Nucleus accumbens (tissue), 56 donors: ENCODE data around the gene ANGPTL8.

ENCODE experiments used
- DNase-seq, 56 donors: peaks; one replicate each; lab custom pipeline; 2025; lab: John Stamatoyannopoulos, UW

ANGPTL8 gene

DNA sequence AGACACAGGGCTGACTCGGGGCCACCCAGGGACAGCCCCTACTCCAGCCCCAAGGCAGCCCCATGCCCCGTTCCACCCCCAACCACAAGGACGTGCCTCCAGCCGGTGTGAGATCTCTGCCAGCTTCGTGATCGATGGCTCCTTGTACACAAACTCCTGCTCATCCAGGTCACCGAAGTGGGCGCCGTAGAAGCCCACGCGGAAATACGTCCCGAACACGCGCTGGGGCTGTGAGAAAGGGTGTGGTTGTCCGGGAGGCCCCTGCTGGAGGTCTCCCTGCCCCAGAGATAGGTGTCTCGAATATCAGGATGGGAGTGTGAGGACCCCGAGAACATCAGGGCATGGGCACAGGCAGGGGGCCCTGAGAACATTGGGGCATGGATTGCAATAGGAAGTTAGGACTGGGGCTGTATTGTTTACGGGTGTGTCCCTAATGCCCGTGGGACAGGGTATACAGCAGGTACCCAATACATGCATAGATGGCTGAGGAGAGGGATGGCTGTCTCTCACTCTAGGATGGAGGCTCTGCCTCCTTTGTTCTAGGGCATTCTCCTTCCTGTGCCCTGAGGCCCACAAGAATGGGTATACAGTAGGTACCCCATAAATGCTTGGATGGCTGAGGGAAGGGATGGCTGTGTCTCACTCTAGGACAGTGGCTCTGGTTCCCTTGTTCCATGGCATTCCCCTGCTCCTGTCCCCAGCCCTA lies 36.8 kb upstream of the ANGPTL8 start:
- DNase-seq = no peak

DNA sequence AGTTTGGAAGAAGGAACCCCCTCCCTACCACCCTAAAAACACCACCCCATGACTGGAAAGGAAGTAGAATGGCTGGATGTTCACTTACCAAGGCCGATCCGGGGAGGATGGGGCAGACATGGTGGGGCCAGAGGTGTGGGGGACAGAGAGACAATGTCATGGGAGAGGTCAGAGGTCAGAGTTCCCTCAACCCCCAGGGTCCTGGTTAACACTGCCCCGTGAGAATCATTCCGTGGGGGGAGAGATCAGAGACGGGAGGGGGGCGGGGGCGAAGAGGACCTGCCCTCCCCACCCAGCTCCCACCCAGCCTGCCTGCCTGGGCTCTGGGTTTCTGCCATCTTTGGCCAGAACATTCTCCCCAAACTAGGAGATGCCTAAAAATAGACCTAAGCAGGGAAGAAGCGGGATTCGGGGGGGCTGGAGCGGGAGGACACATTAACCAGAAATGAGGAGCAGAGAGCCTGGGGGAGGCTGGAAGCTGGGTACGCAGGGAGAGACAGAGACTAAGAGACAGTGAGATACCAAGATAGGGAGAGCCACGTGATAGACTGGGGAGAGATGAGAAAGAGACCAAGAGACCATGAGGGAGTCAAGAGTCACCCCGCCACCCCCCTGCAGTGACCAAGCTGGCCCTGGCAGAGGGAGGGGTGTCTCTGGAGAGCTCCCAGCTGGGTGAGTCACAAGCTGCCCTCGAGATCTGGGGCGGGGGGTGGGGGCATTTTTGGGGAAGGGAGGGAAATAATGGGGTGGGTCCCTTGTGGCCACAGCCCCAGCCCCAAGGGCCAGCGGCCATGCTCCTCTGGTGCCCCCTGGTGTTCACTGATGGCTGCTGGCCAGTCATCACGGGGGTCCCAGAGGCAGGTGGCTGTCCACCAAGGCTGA lies 36.0 kb upstream of the ANGPTL8 start:
- peak in 46 of 56 donors; percentile 5 to 82 (median 34) for DNase-seq

DNA sequence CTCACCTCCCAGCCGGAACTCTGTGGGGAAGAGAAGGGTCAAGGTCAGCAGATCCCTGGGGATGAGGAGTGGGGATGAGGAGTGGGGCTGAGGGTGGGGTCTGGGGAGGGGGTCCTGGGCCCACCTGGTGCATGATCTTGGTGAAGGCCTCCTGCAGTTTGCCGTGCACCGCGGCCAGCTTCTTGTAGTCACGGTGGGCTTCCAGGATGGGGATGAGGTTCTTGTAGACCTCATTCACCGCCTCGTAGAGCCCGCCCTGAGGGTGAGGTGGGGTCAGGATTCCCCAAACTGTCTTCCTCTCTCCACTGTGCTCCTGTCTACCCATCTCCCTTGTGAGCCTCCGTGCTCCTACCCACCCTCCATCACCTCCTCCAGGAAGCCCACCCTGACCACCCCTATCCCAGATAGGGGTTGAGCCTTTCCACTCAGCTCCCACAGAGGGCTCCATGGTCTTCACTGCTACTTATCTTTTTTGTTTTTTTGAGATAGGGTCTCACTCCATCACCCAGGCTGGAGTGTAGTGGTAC lies 35.3 kb upstream of the ANGPTL8 start:
- DNase-seq = no peak

DNA sequence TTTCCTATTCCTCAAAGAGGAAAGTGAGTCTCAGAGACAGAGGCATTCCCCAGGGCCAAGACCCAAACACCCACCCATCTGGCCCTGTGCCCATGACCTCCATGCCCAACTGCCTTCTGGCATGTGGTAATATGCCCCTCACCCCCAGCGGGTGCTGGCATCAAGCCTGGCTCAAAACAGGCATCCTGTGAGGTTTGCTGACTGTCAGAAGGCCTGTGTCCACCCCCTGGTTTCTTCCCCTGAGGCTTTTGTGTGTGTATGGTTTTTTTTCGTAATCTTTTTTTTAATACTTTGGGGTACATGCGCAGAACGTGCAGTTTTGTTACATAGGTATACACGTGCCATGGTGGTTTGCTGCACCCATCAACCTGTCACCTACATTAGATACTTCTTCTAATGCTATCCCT lies 34.5 kb upstream of the ANGPTL8 start:
- peak in 1 of 56 donors; percentile 17 for DNase-seq

DNA sequence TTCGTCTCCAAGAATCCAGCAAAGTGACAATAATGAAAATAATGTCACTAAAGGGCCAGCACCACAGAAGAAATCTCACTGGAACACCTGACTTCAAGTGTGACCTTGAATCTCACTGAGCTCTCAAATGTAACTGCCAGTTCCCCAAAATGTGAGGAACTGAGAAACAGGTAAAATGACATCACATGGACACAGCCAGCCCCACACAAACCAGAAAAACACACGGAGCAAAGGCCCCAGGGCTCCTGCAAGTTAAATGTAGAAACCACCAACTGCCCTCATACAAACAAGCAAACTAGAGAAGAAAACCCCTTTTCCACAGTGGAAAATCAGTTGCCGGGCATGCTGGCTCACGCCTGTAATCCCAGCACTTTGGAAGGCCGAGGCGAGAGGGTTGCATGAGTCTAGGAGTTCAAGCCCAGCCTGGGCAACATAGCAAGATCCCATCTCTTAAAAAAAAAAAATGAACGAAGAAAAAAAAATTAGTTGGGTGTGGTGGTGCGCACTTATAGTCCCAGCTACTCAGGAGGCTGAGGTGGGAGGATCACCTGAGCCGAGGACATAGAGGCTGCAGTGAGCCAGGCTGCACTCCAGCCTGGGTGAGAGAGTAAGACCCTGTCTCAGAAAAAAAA lies 33.4 kb upstream of the ANGPTL8 start:
- DNase-seq = no peak

DNA sequence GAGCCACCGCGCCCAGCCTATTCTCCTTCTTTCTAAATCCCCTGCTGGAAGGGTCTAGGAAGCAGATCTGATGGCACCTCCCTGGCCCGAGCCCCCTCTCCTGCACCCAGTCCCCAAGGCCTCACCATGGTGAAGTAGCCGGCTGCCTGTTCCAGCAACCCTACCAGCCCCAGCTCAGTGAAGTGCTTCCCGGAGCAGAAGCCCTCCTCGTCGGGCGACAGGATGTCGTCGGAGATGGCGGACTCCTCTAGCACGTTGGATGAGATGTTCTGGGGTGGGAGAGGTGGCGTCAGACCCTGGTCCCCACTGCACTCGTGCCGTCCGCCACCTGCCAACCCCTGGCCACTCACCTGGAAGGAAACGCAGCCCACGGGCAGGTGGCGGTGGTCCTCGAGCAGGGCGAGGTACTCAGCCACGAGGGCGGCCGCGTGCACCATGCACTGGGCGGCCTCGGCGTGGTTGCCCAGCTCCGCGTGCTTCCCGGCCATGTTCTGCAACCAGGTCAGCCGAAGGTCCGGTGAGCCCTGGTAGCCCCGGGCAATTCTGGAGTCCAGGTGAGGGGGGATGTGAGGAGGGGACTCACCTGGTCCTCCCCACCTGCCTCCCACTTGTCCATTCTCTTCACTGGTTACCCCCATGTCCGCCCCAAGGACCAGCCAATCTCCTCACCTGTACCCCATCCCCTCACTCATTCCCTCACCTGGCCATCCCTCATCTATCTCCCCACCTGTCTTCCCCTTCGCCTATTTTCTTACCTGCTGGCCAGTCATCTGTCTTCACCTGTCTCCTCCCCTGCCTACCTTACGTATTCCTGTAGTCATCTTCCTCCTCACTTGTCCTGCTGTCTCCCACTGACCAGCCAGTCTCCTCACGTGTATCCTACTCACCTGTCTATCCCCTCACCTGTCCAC lies 30.6 kb upstream of the ANGPTL8 start:
- DNase-seq = no peak

DNA sequence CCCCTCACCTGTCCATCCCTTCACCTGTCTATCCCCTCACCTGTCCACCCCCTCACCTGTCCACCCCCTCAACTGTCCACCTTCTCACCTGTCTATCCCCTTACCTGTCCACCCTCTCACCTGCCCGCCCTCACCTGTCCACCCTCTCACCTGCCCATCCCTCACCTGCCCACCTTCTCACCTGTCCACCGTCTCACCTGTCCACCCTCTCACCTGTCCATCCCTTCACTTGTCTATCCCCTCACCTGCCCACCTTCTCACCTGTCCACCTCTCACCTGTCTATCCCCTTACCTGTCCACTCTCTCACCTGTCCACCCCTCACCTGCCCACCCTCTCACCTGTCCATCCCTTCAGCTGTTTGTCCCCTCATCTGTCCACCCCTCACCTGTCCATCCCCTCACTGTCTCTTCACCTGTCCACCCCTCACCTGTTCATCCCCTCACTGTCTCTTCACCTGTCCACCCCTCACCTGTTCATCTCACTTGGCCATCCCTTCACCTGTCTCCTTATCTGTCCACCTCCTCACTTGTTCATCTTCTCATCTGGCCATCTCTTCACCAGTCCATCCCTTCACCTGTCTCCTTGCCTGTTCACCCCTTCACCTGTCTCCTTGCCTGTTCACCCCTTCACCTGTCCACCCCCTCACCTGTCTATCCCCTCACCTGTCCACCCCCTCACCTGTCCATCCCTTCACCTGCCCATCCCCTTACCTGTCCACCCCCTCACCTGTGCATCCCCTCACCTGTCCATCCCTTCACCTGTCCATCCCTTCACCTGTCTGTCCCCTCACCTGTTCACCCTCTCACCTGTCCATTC lies 29.4 kb upstream of the ANGPTL8 start:
- no peak for DNase-seq

DNA sequence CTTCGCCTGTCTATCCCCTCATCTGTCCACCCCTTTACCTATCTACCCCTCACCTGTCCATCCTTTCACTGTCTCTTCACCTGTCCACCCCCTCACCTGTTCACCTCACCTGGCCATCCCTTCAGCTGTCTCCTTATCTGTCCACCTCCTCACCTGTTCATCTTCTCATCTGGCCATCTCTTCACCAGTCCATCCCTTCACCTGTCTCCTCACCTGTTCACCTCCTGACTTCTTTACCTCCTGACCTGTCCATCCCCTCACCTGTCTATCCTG lies 28.8 kb upstream of the ANGPTL8 start:
- no peak for DNase-seq

DNA sequence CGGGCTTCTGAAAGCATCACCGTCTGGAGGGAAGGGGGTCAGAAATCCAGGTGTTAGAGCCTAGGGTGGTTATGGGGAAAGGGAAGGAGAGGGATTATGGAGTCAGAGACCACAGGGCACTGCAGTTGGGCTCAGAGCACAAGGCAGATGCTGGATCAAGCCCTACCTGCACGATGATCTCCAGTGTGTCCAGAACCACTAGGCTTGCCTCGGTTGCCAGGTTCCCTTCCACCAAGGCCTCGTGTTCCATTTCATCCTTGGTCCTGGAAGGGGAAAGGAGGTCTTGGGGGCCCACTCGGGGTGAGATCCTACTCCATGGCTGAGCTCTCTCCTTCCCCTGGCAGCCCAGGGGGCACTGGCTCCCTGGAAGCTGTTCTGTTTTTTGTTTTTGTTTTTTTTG lies 25.0 kb upstream of the ANGPTL8 start:
- DNase-seq = no peak

DNA sequence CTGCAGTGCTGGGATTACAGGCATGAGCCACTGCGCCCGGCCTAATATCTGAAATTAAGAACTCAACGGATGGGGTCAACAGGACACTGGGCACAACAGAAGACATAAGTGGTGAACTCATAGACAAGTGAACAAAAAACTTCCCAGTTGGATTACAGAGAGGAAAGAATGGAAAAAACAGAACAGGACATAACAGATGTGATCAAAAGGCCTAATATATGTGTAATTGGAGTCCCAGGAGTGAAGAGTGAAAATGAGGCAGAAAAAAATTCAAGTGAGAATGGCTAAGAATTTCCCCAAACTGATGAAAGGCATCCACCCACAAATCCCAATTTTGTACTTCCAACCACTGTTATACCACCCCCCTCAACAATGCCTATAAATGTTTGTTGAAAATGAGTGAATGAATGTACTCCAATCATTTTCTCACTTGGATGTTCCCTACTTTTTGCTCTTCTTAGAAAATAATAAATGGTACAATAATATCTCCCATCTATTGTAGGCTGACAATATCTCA lies 18.3 kb upstream of the ANGPTL8 start:
- no peak for DNase-seq

DNA sequence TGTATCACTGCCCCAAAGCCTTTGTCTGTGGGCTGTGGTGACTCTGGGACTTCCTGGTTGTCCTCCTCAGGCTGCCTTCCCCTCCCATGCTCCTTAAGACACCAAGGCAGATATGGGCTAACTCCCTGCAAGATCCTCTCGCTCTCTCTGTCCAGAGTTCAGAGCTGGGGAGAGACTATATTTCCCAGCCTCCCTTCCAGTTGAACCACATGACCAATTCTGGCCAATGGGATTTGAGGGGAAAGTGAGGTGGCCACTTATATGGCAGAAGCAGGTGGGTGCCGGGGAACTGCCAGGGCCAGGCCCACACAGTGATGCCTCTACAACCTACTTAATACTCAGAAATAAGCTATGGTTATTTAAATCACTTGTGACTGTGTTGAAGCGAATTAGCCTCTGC lies 16.2 kb upstream of the ANGPTL8 start:
- no peak for DNase-seq

DNA sequence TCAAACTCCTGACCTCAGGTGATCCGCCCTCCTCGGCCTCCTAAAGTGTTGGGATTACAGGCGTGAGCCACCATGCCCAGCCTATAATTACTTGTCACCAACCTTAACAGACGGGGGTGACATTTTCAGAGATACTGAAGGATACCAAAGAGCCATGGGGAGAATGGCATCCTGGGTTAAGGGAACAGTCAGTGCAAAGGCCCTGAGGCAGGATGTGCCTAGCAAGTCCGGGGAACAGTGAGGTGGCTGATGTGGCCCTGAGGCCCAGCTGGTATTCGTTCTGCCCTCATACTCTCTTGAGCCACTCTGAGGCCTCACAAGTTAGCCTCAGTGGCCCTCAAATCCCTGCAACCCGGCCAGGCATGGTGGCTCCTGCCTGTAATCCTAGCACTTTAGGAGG lies 15.0 kb upstream of the ANGPTL8 start:
- no peak for DNase-seq

DNA sequence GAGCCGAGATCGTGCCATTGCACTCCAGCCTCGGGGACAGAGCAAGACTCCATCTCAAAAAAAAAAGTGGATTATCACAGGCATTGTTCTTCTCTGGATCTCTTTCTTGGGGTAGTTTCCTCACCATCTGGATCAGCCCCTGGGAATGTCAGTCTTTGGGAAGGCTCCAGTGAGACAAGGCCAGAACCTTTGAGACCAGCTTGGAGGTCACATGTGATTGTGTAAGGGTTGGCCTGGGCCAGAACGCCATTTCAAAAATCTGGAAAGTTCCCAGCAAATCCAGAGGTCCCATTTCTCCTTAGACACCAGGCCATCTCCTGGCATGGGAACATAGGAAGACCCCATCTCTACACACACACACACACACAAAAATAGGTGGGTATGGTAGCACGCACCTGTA lies 14.2 kb upstream of the ANGPTL8 start:
- no peak for DNase-seq

DNA sequence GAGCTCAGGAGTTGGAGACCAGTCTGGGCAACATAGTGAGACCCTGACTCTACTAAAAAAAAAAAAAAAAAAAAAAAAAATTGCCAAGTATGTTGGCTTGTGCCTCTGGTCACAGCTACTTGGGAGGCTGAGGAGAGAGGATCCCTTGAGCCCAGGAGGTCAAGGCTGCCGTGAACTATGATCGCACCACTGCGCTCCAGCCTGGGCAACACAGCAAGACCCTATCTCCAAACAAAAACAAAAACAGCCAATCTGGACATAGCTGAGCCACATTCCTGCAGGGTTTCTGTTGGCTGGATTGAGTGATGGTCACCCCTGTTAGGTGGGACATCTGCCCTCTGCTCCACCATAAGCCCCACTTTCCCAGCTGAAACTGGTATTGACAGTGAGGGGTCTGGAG lies 13.6 kb upstream of the ANGPTL8 start:
- DNase-seq = no peak

DNA sequence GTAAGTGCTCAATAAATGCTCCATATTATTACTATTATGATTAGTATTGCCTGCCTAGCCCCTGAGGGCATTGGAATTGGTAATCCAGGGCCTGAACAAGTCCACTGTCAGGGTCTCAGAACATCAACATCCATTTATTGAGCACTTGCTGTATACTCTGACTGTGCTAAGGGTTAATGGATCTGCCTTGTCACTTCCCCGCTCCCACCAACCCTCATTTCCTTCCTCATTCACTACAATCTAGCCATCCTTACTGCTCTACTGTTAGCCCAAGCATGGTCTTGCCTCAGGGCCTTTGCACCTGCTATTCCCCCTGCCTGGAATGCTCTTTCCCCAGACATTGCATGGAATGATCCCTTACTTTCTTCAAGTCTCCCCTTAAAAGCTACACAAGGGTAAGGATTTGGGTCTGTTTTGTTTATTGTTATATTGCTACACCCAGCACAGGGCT lies 12.7 kb upstream of the ANGPTL8 start:
- no peak for DNase-seq

DNA sequence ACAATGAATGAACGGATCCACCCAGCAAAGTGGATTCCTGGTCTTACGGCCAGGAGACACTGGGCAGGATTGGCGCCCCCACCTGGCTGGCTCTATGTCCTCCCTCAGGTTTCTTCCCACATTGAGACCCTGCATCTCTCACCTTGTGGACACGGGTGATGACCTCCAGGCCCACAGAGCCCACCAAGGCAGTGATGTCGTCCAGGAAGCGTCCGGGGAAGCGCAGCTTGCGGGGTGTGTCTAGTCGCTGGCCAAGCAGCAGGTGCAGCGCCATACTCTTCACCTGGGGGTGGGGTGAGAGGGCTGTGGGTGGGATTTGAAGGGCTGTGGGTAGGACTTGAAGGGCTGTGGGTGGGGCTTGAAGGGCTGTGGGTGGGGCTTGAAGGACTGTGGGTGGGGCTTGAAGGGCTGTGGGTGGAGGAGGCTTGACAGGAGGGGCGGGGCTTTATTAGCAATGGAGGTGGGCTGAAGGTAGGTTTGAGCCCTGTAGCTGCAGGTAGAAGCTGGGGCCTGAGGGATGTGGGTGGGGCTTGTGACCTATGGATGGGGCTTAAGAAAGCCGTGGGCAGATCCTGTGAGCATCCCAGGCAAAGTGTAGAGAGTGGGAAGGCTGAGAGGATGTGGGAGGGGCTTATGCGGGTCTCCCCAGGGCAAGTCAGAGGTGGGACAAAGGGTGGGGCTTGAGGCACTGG lies 12.1 kb upstream of the ANGPTL8 start:
- no peak for DNase-seq

DNA sequence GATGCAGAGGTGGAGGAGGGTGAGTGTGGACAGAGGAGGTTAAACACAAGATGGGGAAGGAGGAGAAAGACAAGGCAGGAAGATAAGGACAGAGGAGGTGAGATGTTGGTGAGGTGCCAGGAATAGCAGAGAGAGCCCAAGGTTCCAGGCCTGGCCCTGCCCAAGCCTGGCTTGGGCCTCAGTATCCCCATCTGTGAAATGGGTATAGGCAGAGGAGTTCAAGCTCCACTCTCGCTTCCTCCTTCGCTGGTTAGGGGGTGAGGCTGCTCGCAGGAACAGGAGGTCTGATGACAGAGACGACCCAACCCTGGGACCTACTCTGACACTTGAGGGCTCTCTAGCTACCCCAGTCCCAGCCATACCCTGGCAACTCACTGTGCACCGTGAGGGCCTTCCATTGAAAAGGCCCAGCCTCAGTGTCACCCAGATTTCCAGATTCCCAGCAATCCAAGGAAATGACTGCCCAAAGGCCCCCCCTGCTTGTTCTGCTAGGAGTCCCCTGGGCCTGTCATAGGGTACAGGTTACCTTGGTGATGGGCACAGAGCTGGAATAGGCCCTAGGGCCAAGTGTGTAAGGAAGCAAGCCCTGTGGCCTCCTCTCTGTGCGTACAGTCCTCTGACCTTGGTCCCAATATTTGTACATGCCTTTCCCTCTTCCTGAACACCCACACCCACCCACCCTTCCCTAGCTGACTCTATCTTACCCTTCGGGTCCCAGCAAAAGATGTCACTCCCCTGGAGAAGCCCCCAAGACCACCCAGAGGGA lies 8.6 kb upstream of the ANGPTL8 start:
- DNase-seq = no peak

DNA sequence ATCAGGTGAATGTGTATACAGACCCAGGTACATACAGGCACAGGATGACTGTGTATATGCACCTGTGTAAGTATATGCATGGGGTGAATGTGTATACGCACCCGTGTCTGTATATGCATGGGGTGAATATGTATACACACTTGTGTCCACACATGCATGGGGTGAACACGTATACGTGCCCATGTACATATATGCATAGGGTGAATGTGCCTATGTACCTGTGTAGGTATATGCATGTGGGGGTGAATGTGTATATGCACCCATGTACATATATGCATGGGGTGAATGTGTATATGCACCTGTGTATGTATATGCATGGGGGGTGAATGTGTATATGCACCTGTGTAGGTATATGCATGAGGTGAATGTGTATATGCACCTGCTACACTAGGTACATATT lies 6.9 kb upstream of the ANGPTL8 start:
- DNase-seq = no peak
